Kidney epithelial cell (primary cell): ENCODE data around the gene IPPK. TPM values are rescaled to one million over a fixed set of nuclear protein-coding genes. Genes with fewer than 3 reads are reported as not detected.

Experiments used
- DNase-seq: peaks from one replicate; pipeline ENCODE4 v3.0.0-alpha.2; 2010; ENCODE audit warnings: low read depth
- H3K27me3 ChIP-seq: 2 replicates; pipeline ENCODE4 v1.6.0; 2011; ENCODE audit warnings: low read length; ENCODE audit not compliant: control insufficient read depth, insufficient read depth
- H3K36me3 ChIP-seq: 2 replicates; pipeline ENCODE4 v1.5.1; 2011; ENCODE audit warnings: low read length; ENCODE audit not compliant: control insufficient read depth, insufficient read depth
- H3K4me3 ChIP-seq: 2 replicates; pipeline ENCODE4 v1.5.1; 2011; ENCODE audit warnings: low read depth, mild to moderate bottlenecking, control low read depth, low read length
- total RNA-seq: library from RNA; depleted of rRNA; stranded (reverse); fragments of >200 nt; gene quantifications from 2 replicates; pipeline ENCODE4 v1.2.3, GENCODE V29; 2015
- TF ChIP-seq, protein P1 (sequence below): IDR thresholded peaks from 2 replicates; pipeline ENCODE4 v1.5.1; 2011; ENCODE audit warnings: mild to moderate bottlenecking, moderate library complexity, low read length, control low read depth, inconsistent platforms; ENCODE audit not compliant: insufficient read depth, poor library complexity, severe bottlenecking

IPPK gene
- total RNA-seq, 1 donor from 2014 or later, result 8.5 TPM

DNA sequence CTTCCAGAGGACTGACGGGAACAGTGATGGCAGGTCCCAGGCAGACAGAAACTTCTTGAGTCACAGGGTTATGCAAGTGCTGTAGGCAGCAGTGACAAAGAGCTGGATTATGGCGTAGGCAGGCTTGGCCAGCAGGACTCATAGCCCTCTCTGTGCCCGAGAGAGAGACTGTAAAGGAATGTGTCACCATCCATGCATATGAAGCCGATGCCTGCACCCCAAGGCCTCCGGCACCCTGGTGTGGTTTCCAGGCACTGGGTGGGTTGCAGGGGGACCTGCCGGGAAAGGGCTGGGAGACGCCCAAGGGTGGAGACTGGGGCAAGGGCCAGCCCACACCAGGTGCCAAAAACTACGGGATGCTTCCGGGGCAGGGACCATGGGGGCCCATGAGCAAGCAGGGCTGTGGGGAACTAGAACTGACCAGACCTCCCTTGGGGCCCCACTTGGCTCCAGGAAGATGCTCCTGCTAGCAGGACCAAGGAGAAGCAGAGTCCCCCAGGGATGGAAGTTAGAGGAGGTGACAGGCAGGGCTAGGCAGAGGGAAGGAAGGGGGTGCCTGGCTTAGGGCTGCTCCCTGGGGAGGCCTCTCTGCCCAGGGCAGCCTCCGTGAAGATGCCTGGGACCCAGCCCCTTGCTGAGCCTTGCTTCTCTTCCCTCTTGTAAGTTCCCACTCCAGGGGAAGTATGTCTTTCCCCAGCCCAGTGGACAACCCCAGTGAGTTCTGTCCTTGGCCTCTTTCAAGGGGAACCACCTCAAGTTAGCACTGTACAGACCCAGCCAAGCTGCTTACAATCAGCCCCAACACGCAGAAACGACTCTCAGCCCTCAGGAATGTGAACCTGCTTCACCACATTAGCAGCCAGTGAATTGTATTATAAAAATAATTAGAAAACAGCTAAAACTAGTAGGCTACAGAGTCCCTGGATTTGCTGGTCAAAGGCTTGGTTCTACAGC is 10.5 kb upstream of the IPPK start:
- no peak for DNase-seq
- TF ChIP-seq, protein P1, sequence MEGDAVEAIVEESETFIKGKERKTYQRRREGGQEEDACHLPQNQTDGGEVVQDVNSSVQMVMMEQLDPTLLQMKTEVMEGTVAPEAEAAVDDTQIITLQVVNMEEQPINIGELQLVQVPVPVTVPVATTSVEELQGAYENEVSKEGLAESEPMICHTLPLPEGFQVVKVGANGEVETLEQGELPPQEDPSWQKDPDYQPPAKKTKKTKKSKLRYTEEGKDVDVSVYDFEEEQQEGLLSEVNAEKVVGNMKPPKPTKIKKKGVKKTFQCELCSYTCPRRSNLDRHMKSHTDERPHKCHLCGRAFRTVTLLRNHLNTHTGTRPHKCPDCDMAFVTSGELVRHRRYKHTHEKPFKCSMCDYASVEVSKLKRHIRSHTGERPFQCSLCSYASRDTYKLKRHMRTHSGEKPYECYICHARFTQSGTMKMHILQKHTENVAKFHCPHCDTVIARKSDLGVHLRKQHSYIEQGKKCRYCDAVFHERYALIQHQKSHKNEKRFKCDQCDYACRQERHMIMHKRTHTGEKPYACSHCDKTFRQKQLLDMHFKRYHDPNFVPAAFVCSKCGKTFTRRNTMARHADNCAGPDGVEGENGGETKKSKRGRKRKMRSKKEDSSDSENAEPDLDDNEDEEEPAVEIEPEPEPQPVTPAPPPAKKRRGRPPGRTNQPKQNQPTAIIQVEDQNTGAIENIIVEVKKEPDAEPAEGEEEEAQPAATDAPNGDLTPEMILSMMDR, result no peak
- H3K27me3 ChIP-seq, result no peaks in the 10 kb centered on the region
- H3K36me3 ChIP-seq, result no peaks in the 10 kb centered on the region
- H3K4me3 ChIP-seq, result no peak overlapping the region

DNA sequence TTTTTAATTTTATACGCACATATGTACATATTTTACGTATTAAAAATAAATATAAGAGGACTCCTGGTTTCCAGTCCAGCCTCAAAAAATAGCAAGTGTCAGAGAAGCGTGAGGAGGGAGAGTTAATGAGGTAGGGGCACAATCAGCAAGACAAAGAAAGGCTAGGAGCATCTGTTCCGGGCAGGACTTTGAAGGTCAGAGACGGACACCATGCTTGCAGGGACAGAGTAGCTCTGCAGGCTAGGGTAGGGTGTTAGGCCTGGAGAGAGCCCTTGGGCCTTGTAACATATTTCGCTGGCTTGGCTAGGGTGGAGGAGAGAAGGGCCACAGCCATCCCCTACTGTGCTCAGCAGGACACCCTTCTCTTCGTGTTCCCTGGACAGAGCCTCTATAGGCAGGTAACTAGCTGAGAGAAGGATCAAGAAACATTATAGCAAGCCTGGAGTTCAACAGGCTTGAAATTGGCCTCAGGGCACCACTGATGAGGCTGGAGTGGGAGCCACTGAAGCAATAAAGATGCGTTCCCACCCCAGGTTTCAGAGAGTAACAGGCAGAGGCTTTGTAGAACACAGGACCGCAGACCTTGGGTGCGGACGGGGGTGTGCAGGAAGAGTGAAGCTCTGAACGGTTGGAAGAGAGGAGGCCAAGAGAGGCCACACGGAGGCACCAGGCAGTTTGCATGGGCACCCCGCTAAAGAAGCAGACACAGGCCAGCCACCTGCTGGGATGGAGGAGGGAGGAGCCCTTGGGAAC is 9.7 kb upstream of the IPPK start:
- Histone ChIP-seq H3K36me3 (no peaks in the 10 kb centered on the region), H3K4me3 (no peak overlapping the region), H3K27me3 (no peaks in the 10 kb centered on the region)
- TF ChIP-seq, protein P1, result no peak
- DNase-seq, result no peak

DNA sequence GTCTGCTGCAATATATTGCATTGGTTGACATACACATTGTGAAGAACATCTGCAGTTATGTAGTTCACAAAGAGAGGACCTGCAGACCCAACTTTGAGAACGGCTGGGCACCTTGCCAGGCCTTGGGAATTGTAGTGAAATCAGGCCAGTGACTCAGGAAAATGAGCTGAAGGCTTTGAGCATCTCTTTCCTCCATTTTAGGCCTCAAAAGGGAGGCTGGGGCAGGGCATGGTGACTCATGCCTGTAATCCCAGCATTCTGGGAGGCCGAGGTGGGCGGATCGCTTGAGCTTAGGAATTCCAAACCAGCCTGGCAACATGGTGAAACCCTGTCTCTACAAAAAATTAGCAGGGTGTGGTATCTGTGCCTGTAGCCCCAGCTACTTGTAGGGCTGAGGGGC is 1.4 kb upstream of the IPPK start:
- H3K4me3 ChIP-seq, result peak overlapping the region; percentile 97
- no peaks in the 10 kb centered on the region for H3K27me3 ChIP-seq
- H3K36me3 ChIP-seq, result peaks cover 2% of the 10 kb centered on the region
- TF ChIP-seq, protein P1, result no peak
- DNase-seq, result peak; percentile 23

- H3K36me3 ChIP-seq, result peaks cover 2% of the 10 kb centered on the region
- H3K27me3 ChIP-seq, result no peaks in the 10 kb centered on the region
- DNase-seq, result no peak
- TF ChIP-seq, protein P1, result no peak
- H3K4me3 ChIP-seq, result peak overlapping the region; percentile 97
Observed at GRCh38 chr9:92669527-92669889, 423 bp downstream of the IPPK start.

GRCh38 chr9:92668746-92669526 is 995 bp downstream of the IPPK start:
- TF ChIP-seq, protein P1, result no peak
- peaks cover 2% of the 10 kb centered on the region for H3K36me3 ChIP-seq
- DNase-seq, result peak; percentile 21
- H3K4me3 ChIP-seq, result peak overlapping the region; percentile 97
- no peaks in the 10 kb centered on the region for H3K27me3 ChIP-seq
